Non-pigmented ciliary epithelial cell (primary cell): Measurements from ENCODE around the gene ODC1.

ENCODE experiments used
- DNase-seq: peaks from one replicate; pipeline ENCODE4 v3.0.0-alpha.2; 2010; ENCODE audit warnings: low read depth

ODC1 gene

GRCh38 chr2:10399358-10399757, 48.8 kb downstream of the ODC1 start:
- DNase-seq, result no peak

GRCh38 chr2:10398496-10398895, 49.6 kb downstream of the ODC1 start:
- no peak for DNase-seq

GRCh38 chr2:10397878-10398277, 50.2 kb downstream of the ODC1 start:
- DNase-seq, result no peak

- DNase-seq, result no peak
Measured at GRCh38 chr2:10397297-10397875, 50.7 kb downstream of the ODC1 start.

GRCh38 chr2:10396464-10396863, 51.7 kb downstream of the ODC1 start:
- DNase-seq, result no peak

DNA sequence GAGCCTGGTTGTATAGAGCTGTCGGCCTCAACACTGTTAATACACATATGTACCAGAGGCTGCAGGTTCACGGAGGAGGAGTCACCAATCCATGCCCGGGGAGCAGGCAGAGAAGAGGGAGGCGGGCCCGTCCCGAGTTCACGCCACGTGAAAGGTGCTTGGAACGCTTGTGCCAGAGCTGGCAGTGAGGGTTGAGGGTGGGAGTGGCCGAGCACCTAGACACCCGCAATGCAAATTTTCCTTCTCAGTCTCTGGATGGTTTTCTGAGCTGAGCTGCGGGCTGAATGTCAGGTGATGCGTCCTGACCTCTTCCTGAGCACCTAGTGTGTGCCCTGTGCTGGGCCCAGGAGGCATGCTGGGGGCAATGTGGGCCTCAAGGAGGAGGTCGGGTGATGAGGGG, 52.2 kb downstream of the ODC1 start:
- no peak for DNase-seq

DNA sequence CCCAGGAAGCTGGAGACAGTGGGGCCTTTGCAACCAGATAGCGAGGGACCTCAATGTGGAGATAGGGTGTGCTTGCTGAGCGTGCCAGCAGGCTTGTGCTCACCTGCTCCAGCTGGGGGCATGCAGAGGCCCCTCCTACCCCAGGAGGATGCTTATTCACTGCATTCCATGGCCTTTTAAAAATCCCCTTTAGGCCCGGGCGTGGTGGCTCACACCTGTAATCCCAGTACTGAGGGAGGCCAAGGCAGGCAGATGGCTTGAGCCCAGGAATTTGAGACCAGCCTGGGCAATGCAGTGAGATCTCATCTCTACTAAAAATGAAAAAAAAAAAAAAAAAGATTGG, 54.5 kb downstream of the ODC1 start:
- no peak for DNase-seq

GRCh38 chr2:10392951-10393639, 55.0 kb downstream of the ODC1 start:
- no peak for DNase-seq

GRCh38 chr2:10392548-10392947, 55.6 kb downstream of the ODC1 start:
- DNase-seq, result no peak

- no peak for DNase-seq
Measured at GRCh38 chr2:10392100-10392499, 56.0 kb downstream of the ODC1 start.

DNA sequence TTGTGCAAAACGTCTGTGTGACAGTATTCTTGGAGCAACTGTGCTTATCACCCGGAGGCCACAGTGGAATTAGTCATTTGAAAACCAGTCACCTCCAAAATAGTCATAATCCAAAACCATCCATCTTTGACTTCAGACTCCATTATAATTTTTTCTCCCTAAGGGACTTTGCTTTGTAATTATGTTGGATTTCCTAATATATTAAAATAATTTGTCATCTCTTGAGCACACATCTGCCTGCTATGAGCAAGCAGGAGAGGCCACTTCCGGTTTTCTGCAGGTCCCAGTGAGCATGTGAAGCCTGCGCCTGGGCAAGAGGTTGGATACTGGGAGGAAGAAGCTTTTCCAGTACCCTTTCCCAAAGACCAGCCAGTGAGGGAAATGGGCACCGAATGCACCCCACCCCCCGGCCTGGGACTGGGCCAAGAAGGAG, 57.7 kb downstream of the ODC1 start:
- DNase-seq, result no peak
